GM13977 (cell line): ENCODE measurements around the gene GRAMD1C.

Source experiments
- DNase-seq: peaks from one replicate; pipeline ENCODE4 v3.0.0; 2012; ENCODE audit warnings: low spot score
- in situ Hi-C: fragments of 300-500 bp; cut with MboI; formaldehyde crosslinking; loops from one replicate; pipeline ENCODE4 v1.12.0; 2022; ENCODE audit warnings: low sequenced_read_pairs, low pct_unique_long_range_greater_than_20kb, mixed read lengths, inconsistent platforms; ENCODE audit not compliant: unreplicated experiment
- TF ChIP-seq, protein P1 (sequence below): IDR thresholded peaks from 2 replicates; pipeline ENCODE4 v1.5.1; 2012; ENCODE audit warnings: mild to moderate bottlenecking, control low read depth; ENCODE audit not compliant: insufficient read depth; ENCODE audit errors: extremely low read depth, missing control alignments

The GRAMD1C gene

DNA sequence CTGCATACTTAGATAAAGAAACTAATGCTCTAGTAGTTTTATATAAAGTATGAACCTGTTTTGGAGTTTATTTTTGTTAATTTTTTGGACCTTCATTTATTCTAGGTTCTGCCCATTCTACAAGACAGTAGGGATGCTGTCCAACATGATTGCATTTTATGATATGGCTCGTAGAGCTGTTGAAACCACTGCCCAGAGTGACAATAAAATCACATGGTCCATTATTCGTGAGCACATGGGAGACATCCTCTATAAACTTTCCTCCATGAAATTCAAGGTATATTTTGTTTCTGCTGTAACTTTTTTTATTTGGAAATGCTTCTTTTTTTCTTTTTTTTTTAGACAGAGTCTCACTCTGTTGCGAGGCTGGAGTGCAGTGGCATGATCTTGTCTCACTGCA, 33.3 kb upstream of the GRAMD1C start:
- in situ Hi-C loops = no loop called here
- TF ChIP-seq, protein P1, sequence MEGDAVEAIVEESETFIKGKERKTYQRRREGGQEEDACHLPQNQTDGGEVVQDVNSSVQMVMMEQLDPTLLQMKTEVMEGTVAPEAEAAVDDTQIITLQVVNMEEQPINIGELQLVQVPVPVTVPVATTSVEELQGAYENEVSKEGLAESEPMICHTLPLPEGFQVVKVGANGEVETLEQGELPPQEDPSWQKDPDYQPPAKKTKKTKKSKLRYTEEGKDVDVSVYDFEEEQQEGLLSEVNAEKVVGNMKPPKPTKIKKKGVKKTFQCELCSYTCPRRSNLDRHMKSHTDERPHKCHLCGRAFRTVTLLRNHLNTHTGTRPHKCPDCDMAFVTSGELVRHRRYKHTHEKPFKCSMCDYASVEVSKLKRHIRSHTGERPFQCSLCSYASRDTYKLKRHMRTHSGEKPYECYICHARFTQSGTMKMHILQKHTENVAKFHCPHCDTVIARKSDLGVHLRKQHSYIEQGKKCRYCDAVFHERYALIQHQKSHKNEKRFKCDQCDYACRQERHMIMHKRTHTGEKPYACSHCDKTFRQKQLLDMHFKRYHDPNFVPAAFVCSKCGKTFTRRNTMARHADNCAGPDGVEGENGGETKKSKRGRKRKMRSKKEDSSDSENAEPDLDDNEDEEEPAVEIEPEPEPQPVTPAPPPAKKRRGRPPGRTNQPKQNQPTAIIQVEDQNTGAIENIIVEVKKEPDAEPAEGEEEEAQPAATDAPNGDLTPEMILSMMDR = no peak
- DNase-seq = no peak

DNA sequence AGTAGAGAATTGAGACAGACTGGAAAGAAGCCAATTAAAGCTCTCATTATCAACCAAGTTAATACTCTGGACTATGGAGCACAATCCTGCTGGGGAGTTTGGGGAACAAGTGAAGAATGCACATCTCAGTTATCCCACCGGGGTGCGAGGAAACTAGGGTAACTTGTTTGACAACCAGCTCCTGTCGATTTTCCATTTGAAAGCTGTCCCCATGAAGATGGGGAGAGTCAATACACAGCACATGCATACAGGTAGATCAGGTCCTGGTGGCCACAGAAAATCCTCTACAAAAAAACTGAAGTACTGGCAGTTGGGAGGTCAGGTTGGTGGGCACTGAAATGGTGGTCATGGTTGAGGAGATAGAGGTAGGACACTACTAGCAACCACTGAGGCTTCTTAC, 25.7 kb upstream of the GRAMD1C start:
- in situ Hi-C loops = no loop called here
- no peak for DNase-seq
- TF ChIP-seq, protein P1 = no peak

DNA sequence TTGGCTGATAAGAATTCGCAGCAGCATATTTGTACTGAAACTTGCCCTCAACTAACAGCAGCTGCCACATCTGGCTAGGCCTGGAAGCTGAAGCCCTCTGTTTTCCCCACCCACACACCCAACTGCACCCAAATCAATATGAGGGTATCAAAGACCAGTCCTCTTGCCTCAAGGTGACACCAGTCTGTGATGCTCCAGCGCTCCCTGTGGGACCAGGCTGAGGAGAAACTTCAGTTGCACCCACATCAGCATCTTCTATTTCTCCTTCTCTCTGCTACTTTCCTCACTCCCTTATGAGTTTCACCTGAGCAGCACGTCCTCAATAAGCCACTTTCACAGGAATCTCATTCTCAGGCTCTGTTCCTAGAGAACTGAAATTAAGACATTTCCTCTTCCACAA, 18.7 kb upstream of the GRAMD1C start:
- in situ Hi-C loops = no loop called here
- TF ChIP-seq, protein P1 = no peak
- no peak for DNase-seq

DNA sequence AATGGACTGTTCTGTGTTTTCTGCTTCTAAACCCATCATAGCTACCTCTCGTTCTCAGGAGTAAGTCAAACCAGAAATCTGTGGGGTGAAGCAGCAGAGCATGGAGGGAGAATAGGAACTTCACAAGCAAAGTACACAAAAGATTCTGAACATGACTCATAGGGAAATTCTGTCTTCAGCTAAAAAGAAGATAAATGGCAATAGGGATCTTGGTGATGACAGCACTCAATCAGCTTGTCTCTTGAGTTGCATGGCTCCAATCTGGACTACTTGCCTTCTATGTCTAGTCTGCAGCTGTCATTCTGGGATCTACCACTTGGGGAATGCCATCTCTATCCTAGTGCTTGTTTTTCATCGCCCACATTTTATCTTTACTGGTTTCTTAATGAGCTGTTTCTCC, 13.5 kb upstream of the GRAMD1C start:
- in situ Hi-C loops = no loop called here
- DNase-seq = peak; percentile 68
- TF ChIP-seq, protein P1 = no peak

DNA sequence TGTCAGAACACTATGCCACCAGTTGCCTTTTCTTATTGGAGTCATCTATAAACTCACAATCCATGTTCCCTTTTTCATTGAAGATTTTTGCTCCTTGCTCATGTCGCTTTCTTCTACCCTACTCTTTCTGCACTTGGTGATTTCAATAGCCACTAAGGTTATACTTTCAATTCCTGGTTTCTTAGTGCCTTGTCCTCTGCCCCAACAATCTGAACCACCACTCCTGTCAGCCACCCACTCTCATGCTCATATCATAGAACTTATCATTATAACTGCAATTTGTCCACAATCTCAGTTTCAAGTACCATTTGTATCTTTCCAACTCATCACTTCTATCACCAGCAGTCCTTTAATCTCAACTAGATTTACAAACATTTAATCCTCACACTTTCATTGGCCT, 10.0 kb upstream of the GRAMD1C start:
- in situ Hi-C loops = no loop called here
- DNase-seq = no peak
- TF ChIP-seq, protein P1 = no peak

DNA sequence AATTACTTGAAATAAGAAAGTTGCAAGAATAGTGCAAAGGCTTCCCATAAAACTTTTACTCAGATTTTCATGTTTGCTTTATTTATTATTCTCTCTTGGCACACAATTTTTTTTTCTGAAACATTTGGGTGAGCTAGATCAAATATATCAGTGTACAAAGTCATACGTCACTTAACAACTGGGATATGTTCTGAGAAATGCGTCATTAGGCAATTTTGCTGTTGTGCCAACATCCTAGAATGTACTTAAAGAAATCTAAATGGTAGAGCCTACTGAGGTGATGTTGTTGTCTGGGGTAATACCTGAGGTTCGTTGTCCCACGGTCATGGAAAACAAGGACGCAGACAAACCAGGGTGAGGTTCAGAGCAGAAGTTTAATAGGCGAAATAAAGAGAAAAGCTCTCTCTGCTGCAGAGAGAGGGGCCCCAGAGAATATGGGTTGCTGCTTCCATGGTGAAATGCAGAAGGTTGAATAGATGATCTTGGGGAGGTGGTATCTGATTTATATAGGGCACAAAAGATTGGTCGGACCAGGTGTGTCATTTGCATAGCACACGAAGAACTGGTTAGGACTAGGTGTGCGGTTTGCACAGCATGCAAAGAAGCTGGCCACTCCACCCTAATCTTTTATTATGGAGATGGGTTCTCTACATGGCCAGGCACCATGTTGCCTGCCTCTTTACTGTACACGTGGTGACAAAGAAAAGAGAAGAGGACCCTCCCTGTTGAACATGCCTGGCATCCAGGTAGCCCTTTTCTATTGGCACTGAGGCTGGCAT, 8.8 kb upstream of the GRAMD1C start:
- DNase-seq = no peak
- TF ChIP-seq, protein P1 = no peak
- in situ Hi-C loops = no loop called here
